ENCODE data around the gene TMEM205.
"Not testable (repeated sequence)": the region's sequence is repeated elsewhere in the genome, so short reads cannot be mapped to it uniquely, and the experiment has no call there.

The TMEM205 gene

GRCh38 chr19:11333838-11334237, 12.2 kb downstream of the TMEM205 start:
- H3K9me3 ChIP-seq (ENCODE audit: control extremely low read depth in 1 of 5, control insufficient read depth in 4 of 5, insufficient read depth in 2 of 5, low read depth in 1 of 5, low read length in 4 of 5), result not testable (repeated sequence)

DNA sequence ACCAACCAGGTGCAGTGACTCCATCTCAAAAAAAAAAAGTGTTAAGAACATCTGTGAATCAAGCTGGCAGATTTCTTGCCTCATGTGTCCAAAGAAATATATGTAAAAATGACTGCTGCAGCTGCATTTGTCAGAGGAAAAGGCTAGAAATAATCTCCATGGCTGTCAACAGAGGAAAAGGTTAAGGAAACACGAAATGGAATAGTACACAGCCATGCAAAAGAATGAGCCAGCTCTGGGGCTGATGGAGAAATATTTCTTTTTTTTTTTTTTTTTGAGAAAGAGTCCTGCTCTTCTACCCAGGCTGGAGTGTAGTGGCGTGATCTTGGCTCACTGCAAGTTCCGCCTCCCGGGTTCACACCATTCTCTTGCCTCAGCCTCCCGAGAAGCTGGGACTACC, 13.2 kb downstream of the TMEM205 start:
- no peak for DNase-seq
- WGBS (ENCODE audit: insufficient coverage), result 100% methylated on average over 2 of the region's 5 CpGs
- Histone ChIP-seq H3K27ac (ENCODE audit: insufficient read depth in 1 of 2, low read depth in 1 of 2, low read length in 2 of 2, poor library complexity in 1 of 2, severe bottlenecking in 2 of 2) (no peak overlapping the region), H3K4me1 (ENCODE audit: control extremely low read depth in 1 of 4, control insufficient read depth in 4 of 4, insufficient read depth in 4 of 4, low read length in 3 of 4) (peaks cover 5 to 11% (median 11%) of the 10 kb centered on the region in 4 experiments), H3K9me3 (ENCODE audit: control extremely low read depth in 1 of 5, control insufficient read depth in 4 of 5, insufficient read depth in 2 of 5, low read depth in 1 of 5, low read length in 4 of 5) (no peaks in the 10 kb centered on the region), H3K4me3 (ENCODE audit: control insufficient read depth in 1 of 7, extremely low read depth in 1 of 7, insufficient read depth in 4 of 7, low read depth in 2 of 7, low read length in 6 of 7) (no peak overlapping the region), H3K36me3 (ENCODE audit: control insufficient read depth in 4 of 4, insufficient read depth in 4 of 4, low read length in 3 of 4) (peaks cover 0 to 71% (median 21%) of the 10 kb centered on the region in 4 experiments), H3K27me3 (replicated peaks in 2 of 5; ENCODE audit: control insufficient read depth in 4 of 5, insufficient read depth in 5 of 5, low read length in 4 of 5) (no peaks in the 10 kb centered on the region)
- ChIA-PET POLR2A (interaction anchor here (0.8 to 0.9 kb wide), 2 partner anchors 10 to 13 kb away, joined by 4 to 5 read pairs; partner anchors contain the start of genes CCDC159 and TMEM205), CTCF (interaction anchor here (1.8 to 3.2 kb wide), 2 partner anchors 8 to 11 kb away, joined by 5 to 12 read pairs; no protein-coding TSS in a partner anchor)

More at GRCh38 chr19:11333838-11334237, 12.2 kb downstream of the TMEM205 start:
- H3K27me3 ChIP-seq (replicated peaks in 2 of 5; ENCODE audit: control insufficient read depth in 4 of 5, insufficient read depth in 5 of 5, low read length in 4 of 5); H3K4me3 ChIP-seq (ENCODE audit: control insufficient read depth in 1 of 7, extremely low read depth in 1 of 7, insufficient read depth in 4 of 7, low read depth in 2 of 7, low read length in 6 of 7); H3K27ac ChIP-seq (ENCODE audit: insufficient read depth in 1 of 2, low read depth in 1 of 2, low read length in 2 of 2, poor library complexity in 1 of 2, severe bottlenecking in 2 of 2): not testable (repeated sequence)
- ChIA-PET CTCF (interaction anchor here (1.8 to 3.2 kb wide), 2 partner anchors 9 to 12 kb away, joined by 5 to 12 read pairs; no protein-coding TSS in a partner anchor), POLR2A (interaction anchor here (0.7 kb wide), 1 partner anchor 1219 kb away, joined by 3 read pairs; no protein-coding TSS in a partner anchor)
- Histone ChIP-seq H3K36me3 (ENCODE audit: control insufficient read depth in 4 of 4, insufficient read depth in 4 of 4, low read length in 3 of 4) (peaks cover 0 to 61% (median 21%) of the 10 kb centered on the region in 4 experiments), H3K4me1 (ENCODE audit: control extremely low read depth in 1 of 4, control insufficient read depth in 4 of 4, insufficient read depth in 4 of 4, low read length in 3 of 4) (peaks cover 7 to 21% (median 21%) of the 10 kb centered on the region in 4 experiments)
- peak in 1 of 3 donors; percentile 55 for DNase-seq
- WGBS (ENCODE audit: insufficient coverage), result 98% methylated on average over 7 of the region's 9 CpGs

GRCh38 chr19:11331502-11331901, 14.6 kb downstream of the TMEM205 start:
- DNase-seq, result no peak
- Histone ChIP-seq H3K27ac (ENCODE audit: insufficient read depth in 1 of 2, low read depth in 1 of 2, low read length in 2 of 2, poor library complexity in 1 of 2, severe bottlenecking in 2 of 2) (no peak overlapping the region), H3K4me3 (ENCODE audit: control insufficient read depth in 1 of 7, extremely low read depth in 1 of 7, insufficient read depth in 4 of 7, low read depth in 2 of 7, low read length in 6 of 7) (no peak overlapping the region), H3K4me1 (ENCODE audit: control extremely low read depth in 1 of 4, control insufficient read depth in 4 of 4, insufficient read depth in 4 of 4, low read length in 3 of 4) (peaks cover 0 to 6% (median 4%) of the 10 kb centered on the region in 4 experiments), H3K9me3 (ENCODE audit: control extremely low read depth in 1 of 5, control insufficient read depth in 4 of 5, insufficient read depth in 2 of 5, low read depth in 1 of 5, low read length in 4 of 5) (no peaks in the 10 kb centered on the region), H3K27me3 (replicated peaks in 2 of 5; ENCODE audit: control insufficient read depth in 4 of 5, insufficient read depth in 5 of 5, low read length in 4 of 5) (no peaks in the 10 kb centered on the region), H3K36me3 (ENCODE audit: control insufficient read depth in 4 of 4, insufficient read depth in 4 of 4, low read length in 3 of 4) (peaks cover 0 to 82% (median 26%) of the 10 kb centered on the region in 4 experiments)
- POLR2A ChIA-PET, result no interaction called here
- WGBS (ENCODE audit: insufficient coverage), result 100% methylated on average over 4 of the region's 4 CpGs
- CTCF ChIA-PET, result interaction anchor here (1.1 to 3.2 kb wide), 4 partner anchors 10 to 49 kb away, joined by 3 to 12 read pairs (median 5); partner anchors contain the start of genes CCDC159 and TMEM205

- CTCF ChIA-PET, result interaction anchor here (1.6 kb wide), 1 partner anchor 33 kb away, joined by 5 read pairs; no protein-coding TSS in a partner anchor
Observed at GRCh38 chr19:11330127-11330526, 15.9 kb downstream of the TMEM205 start.

DNA sequence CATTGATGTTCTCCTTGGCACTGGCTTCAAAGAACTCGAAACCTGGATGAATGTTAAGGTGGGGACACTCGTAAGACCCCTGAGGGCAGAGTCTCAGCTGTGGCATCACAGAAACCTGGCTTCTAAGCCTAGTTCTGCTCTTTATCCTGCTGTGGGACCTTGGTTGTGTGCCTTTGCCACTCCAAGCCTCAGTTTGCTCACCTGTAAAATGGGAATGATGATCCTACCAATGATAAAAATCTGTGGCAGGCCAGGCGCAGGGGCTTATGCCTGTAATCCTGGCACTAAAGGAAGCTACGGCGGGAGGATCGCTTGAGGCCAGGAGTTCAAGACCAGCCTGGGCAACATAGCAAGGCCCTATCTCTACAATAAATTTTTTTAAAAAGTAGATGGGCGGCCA, 20.5 kb downstream of the TMEM205 start:
- 93% methylated on average over 5 of the region's 7 CpGs for WGBS (ENCODE audit: insufficient coverage)
- peaks cover 26 to 63% (median 61%) of the 10 kb centered on the region in 4 experiments for H3K4me1 ChIP-seq (ENCODE audit: control extremely low read depth in 1 of 4, control insufficient read depth in 4 of 4, insufficient read depth in 4 of 4, low read length in 3 of 4)
- H3K36me3 ChIP-seq (ENCODE audit: control insufficient read depth in 4 of 4, insufficient read depth in 4 of 4, low read length in 3 of 4), result peaks cover 3 to 46% (median 11%) of the 10 kb centered on the region in 4 experiments
- DNase-seq, result no peak
- H3K27me3 ChIP-seq (replicated peaks in 2 of 5; ENCODE audit: control insufficient read depth in 4 of 5, insufficient read depth in 5 of 5, low read length in 4 of 5), result no peaks in the 10 kb centered on the region
- no peaks in the 10 kb centered on the region for H3K9me3 ChIP-seq (ENCODE audit: control extremely low read depth in 1 of 5, control insufficient read depth in 4 of 5, insufficient read depth in 2 of 5, low read depth in 1 of 5, low read length in 4 of 5)
- POLR2A ChIA-PET, result interaction anchor here (1.6 kb wide), 1 partner anchor 30 kb away, joined by 5 read pairs; the partner anchor contains the start of gene TSPAN16
- CTCF ChIA-PET, result interaction anchor here (1.2 to 1.7 kb wide), 7 partner anchors 8 to 83 kb away, joined by 3 to 7 read pairs (median 4); partner anchors contain the start of gene SWSAP1
- peak overlapping the region; percentile 42 to 49 for H3K27ac ChIP-seq (ENCODE audit: insufficient read depth in 1 of 2, low read depth in 1 of 2, low read length in 2 of 2, poor library complexity in 1 of 2, severe bottlenecking in 2 of 2)
- H3K4me3 ChIP-seq (ENCODE audit: control insufficient read depth in 1 of 7, extremely low read depth in 1 of 7, insufficient read depth in 4 of 7, low read depth in 2 of 7, low read length in 6 of 7), result no peak overlapping the region

More at GRCh38 chr19:11330127-11330526, 15.9 kb downstream of the TMEM205 start:
- Histone ChIP-seq H3K27ac (ENCODE audit: insufficient read depth in 1 of 2, low read depth in 1 of 2, low read length in 2 of 2, poor library complexity in 1 of 2, severe bottlenecking in 2 of 2) (no peak overlapping the region), H3K27me3 (replicated peaks in 2 of 5; ENCODE audit: control insufficient read depth in 4 of 5, insufficient read depth in 5 of 5, low read length in 4 of 5) (no peaks in the 10 kb centered on the region), H3K4me3 (ENCODE audit: control insufficient read depth in 1 of 7, extremely low read depth in 1 of 7, insufficient read depth in 4 of 7, low read depth in 2 of 7, low read length in 6 of 7) (no peak overlapping the region), H3K36me3 (ENCODE audit: control insufficient read depth in 4 of 4, insufficient read depth in 4 of 4, low read length in 3 of 4) (peaks cover 3 to 77% (median 19%) of the 10 kb centered on the region in 4 experiments), H3K4me1 (ENCODE audit: control extremely low read depth in 1 of 4, control insufficient read depth in 4 of 4, insufficient read depth in 4 of 4, low read length in 3 of 4) (peaks cover 2 to 17% (median 15%) of the 10 kb centered on the region in 4 experiments), H3K9me3 (ENCODE audit: control extremely low read depth in 1 of 5, control insufficient read depth in 4 of 5, insufficient read depth in 2 of 5, low read depth in 1 of 5, low read length in 4 of 5) (no peaks in the 10 kb centered on the region)
- 91% methylated on average over 4 of the region's 4 CpGs for WGBS (ENCODE audit: insufficient coverage)
- no peak for DNase-seq
- POLR2A ChIA-PET, result no interaction called here

DNA sequence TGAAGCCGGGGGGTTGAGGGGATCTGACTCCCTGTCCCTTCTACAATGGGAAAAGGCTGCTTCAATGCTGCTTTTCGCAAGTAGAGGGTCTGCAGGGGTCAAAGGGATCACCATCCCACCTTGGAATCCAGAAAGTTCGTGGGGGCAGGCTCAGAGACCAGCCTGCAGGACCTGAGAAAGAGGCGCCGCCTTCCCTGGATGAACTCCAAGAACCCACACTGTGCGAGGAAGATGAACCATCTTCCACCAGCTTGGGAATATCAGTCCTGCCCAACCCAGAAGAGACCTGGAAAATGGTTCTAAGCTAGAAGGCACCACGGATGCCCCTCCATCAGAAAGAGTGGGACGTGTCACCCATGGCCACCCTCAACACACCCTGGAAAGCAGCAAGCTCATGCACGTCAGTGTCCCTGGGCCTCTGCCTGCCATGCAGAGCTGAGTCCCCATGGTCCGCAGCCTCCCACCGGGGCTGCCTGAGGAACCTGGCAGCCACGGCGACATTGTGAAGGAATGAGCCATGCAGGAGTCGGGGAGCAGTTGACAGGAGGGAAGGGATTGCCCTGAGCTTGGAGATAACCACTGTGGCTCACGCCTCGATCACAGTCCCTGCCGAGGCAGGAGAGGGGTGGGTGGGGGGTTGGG, 21.2 kb downstream of the TMEM205 start:
- POLR2A ChIA-PET, result interaction anchor here (0.8 to 3.0 kb wide), 3 partner anchors 13 to 29 kb away, joined by 3 to 15 read pairs (median 5); partner anchors contain the start of genes RAB3D and TSPAN16
- H3K4me3 ChIP-seq (ENCODE audit: control insufficient read depth in 1 of 7, extremely low read depth in 1 of 7, insufficient read depth in 4 of 7, low read depth in 2 of 7, low read length in 6 of 7), result peak overlapping the region in 2 of 7 experiments; percentile 32
- peaks cover 26 to 68% (median 67%) of the 10 kb centered on the region in 4 experiments for H3K4me1 ChIP-seq (ENCODE audit: control extremely low read depth in 1 of 4, control insufficient read depth in 4 of 4, insufficient read depth in 4 of 4, low read length in 3 of 4)
- WGBS (ENCODE audit: insufficient coverage), result 67% methylated on average over 8 of the region's 17 CpGs
- H3K27ac ChIP-seq (ENCODE audit: insufficient read depth in 1 of 2, low read depth in 1 of 2, low read length in 2 of 2, poor library complexity in 1 of 2, severe bottlenecking in 2 of 2), result peak overlapping the region; percentile 87 to 94
- CTCF ChIA-PET, result interaction anchor here (0.5 to 2.8 kb wide), 10 partner anchors 8 to 82 kb away, joined by 3 to 18 read pairs (median 4); partner anchors contain the start of genes SWSAP1 and TSPAN16
- DNase-seq, result peak in 1 of 3 donors; percentile 30
- no peaks in the 10 kb centered on the region for H3K9me3 ChIP-seq (ENCODE audit: control extremely low read depth in 1 of 5, control insufficient read depth in 4 of 5, insufficient read depth in 2 of 5, low read depth in 1 of 5, low read length in 4 of 5)
- peaks cover 3 to 41% (median 8%) of the 10 kb centered on the region in 4 experiments for H3K36me3 ChIP-seq (ENCODE audit: control insufficient read depth in 4 of 4, insufficient read depth in 4 of 4, low read length in 3 of 4)
- no peaks in the 10 kb centered on the region for H3K27me3 ChIP-seq (replicated peaks in 2 of 5; ENCODE audit: control insufficient read depth in 4 of 5, insufficient read depth in 5 of 5, low read length in 4 of 5)

All from common myeloid progenitor, CD34-positive (primary cell).